Gastroesophageal sphincter (tissue), 3 donors: Measurements from ENCODE around the gene ONECUT2.

Experiments
- CTCF ChIP-seq, 4 experiments: fragments of 200-600 bp in 2 of 4; fragments of 450-650 bp in 2 of 4; sonication (generic) in 1 of 4; IDR thresholded peaks; one replicate each; pipeline ENCODE4 v1.5.1; 2017 to 2019; ENCODE audit warnings: antibody characterized with exemption in 4 of 4, mild to moderate bottlenecking in 2 of 4, moderate library complexity in 2 of 4
- POLR2A ChIP-seq, 2 donors: fragments of 450-650 bp; IDR thresholded peaks; one replicate each; pipeline ENCODE4 v1.6.1; 2017; ENCODE audit warnings: antibody characterized with exemption in 2 of 2, mild to moderate bottlenecking in 2 of 2, moderate library complexity in 1 of 2
- POLR2AphosphoS5 ChIP-seq: sonication (generic); formaldehyde crosslinking; IDR thresholded peaks from one replicate; pipeline ENCODE4 v1.6.1; 2017; ENCODE audit warnings: antibody characterized with exemption

GRCh38 chr18:57498682-57499256 is 63.6 kb downstream of the ONECUT2 start:
- TF ChIP-seq CTCF (IDR thresholded peaks at IDR 0.05), result no peak
- no peak for TF ChIP-seq POLR2AphosphoS5
- TF ChIP-seq POLR2A (IDR thresholded peaks at IDR 0.05), result no peak
